ENCODE results near the gene DYNLT2B.
A peak's percentile ranks its signal among the peaks of the same experiment; 100 is the strongest.
"Not testable (repeated sequence)": the region's sequence is repeated elsewhere in the genome, so short reads cannot be mapped to it uniquely, and the experiment has no call there.

DYNLT2B gene

GRCh38 chr3:196314597-196314996 is 3.4 kb downstream of the DYNLT2B start:
- no peak for TF ChIP-seq CTCF (conservative IDR thresholded peaks at IDR 0.05; ENCODE audit: low read length)
- no peak overlapping the region for H3K4me3 ChIP-seq (ENCODE audit: low read length)
- no peak for DNase-seq (ENCODE audit: low read depth)

- H3K4me3 ChIP-seq (ENCODE audit: low read length); DNase-seq (ENCODE audit: low read depth): not testable (repeated sequence)
Measured at GRCh38 chr3:196314086-196314485, 4.0 kb downstream of the DYNLT2B start.

GRCh38 chr3:196302960-196303359 is 15.1 kb downstream of the DYNLT2B start:
- H3K4me3 ChIP-seq (ENCODE audit: low read length); DNase-seq (ENCODE audit: low read depth): not testable (repeated sequence)

GRCh38 chr3:196302551-196302950 is 15.5 kb downstream of the DYNLT2B start:
- DNase-seq (ENCODE audit: low read depth); H3K4me3 ChIP-seq (ENCODE audit: low read length): not testable (repeated sequence)

- TF ChIP-seq CTCF (conservative IDR thresholded peaks at IDR 0.05; ENCODE audit: low read length): no peak
- no peak for DNase-seq (ENCODE audit: low read depth)
- H3K4me3 ChIP-seq (ENCODE audit: low read length): no peak overlapping the region
Measured at GRCh38 chr3:196298521-196298920, 19.5 kb downstream of the DYNLT2B start.

GRCh38 chr3:196292286-196292923 is 25.6 kb downstream of the DYNLT2B start:
- H3K4me3 ChIP-seq (ENCODE audit: low read length): no peak overlapping the region
- TF ChIP-seq CTCF (conservative IDR thresholded peaks at IDR 0.05; ENCODE audit: low read length): no peak
- DNase-seq (ENCODE audit: low read depth): no peak

GRCh38 chr3:196288141-196288460 is 29.9 kb downstream of the DYNLT2B start:
- TF ChIP-seq CTCF (conservative IDR thresholded peaks at IDR 0.05; ENCODE audit: low read length): no peak
- DNase-seq (ENCODE audit: low read depth): peak; percentile 44
- H3K4me3 ChIP-seq (ENCODE audit: low read length): peak overlapping the region; percentile 100

- H3K4me3 ChIP-seq (ENCODE audit: low read length): peak within 1 kb of the TSS; percentile 100
- no peak for TF ChIP-seq CTCF (conservative IDR thresholded peaks at IDR 0.05; ENCODE audit: low read length)
- DNase-seq (ENCODE audit: low read depth): peak; percentile 95
Measured at GRCh38 chr3:196287440-196288140, 30.4 kb downstream of the DYNLT2B start, which contains the start of gene PCYT1A. Gene PCYT1A, minus strand, starts transcription at chr3:196287726. Its CDS starts 17,195 bp downstream, at chr3:196270531.

- TF ChIP-seq CTCF (conservative IDR thresholded peaks at IDR 0.05; ENCODE audit: low read length): 0 out of 2 replicates have a peak, but pooled peaks have one; percentile 1
- H3K4me3 ChIP-seq (ENCODE audit: low read length): peak overlapping the region; percentile 100
- DNase-seq (ENCODE audit: low read depth): peak; percentile 25
Measured at GRCh38 chr3:196287090-196287439, 31.0 kb downstream of the DYNLT2B start.

All from AG10803 (cell line).